ENCODE data around the gene SLMAP. TPM values are rescaled to one million over a fixed set of nuclear protein-coding genes. Genes with fewer than 3 reads are reported as not detected.
A peak's percentile ranks its signal among the peaks of the same experiment; 100 is the strongest.

Gene SLMAP
- polyA plus RNA-seq, 1 donor from 2014 or later, result 17.6 TPM

GRCh38 chr3:57933602-57934001 is 177.5 kb downstream of the SLMAP start:
- Mint-ChIP-seq H3K27me3 (no peaks in the 10 kb centered on the region), H3K27ac (no peak overlapping the region), H3K4me3 (no peak overlapping the region), H3K4me1 (peaks cover 0 to 3% (median 0%) of the 10 kb centered on the region in 3 donors), H3K9me3 (no peaks in the 10 kb centered on the region), H3K36me3 (peaks cover 4% of the 10 kb centered on the region)

- Mint-ChIP-seq H3K4me1 (peaks cover 0 to 3% (median 0%) of the 10 kb centered on the region in 3 donors), H3K9me3 (no peaks in the 10 kb centered on the region), H3K4me3 (no peak overlapping the region), H3K36me3 (peaks cover 4% of the 10 kb centered on the region), H3K27ac (no peak overlapping the region), H3K27me3 (no peaks in the 10 kb centered on the region)
These were observed 178.3 kb downstream of the SLMAP start for GRCh38 chr3:57934373-57934772.

GRCh38 chr3:57935539-57935938 is 179.4 kb downstream of the SLMAP start:
- H3K36me3 Mint-ChIP-seq, result peaks cover 4% of the 10 kb centered on the region
- no peaks in the 10 kb centered on the region for H3K27me3 Mint-ChIP-seq
- H3K9me3 Mint-ChIP-seq, result no peaks in the 10 kb centered on the region
- peak overlapping the region in 1 of 4 donors; percentile 37 for H3K4me3 Mint-ChIP-seq
- peaks cover 0 to 3% (median 0%) of the 10 kb centered on the region in 3 donors for H3K4me1 Mint-ChIP-seq
- H3K27ac Mint-ChIP-seq, result no peak overlapping the region

- Mint-ChIP-seq H3K4me1 (peaks cover 0 to 3% (median 0%) of the 10 kb centered on the region in 3 donors), H3K36me3 (peaks cover 5% of the 10 kb centered on the region), H3K9me3 (peaks cover 0 to 8% (median 3%) of the 10 kb centered on the region in 3 donors), H3K27ac (no peak overlapping the region), H3K27me3 (no peaks in the 10 kb centered on the region), H3K4me3 (no peak overlapping the region)
These were observed 181.0 kb downstream of the SLMAP start for GRCh38 chr3:57937092-57937491.

GRCh38 chr3:57939775-57940174 is 183.7 kb downstream of the SLMAP start:
- peaks cover 0 to 1% (median 0%) of the 10 kb centered on the region in 3 donors for H3K4me1 Mint-ChIP-seq

GRCh38 chr3:57942388-57942787 is 186.3 kb downstream of the SLMAP start:
- H3K27ac Mint-ChIP-seq, result no peak overlapping the region
- no peak overlapping the region for H3K4me3 Mint-ChIP-seq
- peaks cover 0 to 8% (median 3%) of the 10 kb centered on the region in 3 donors for H3K9me3 Mint-ChIP-seq
- no peaks in the 10 kb centered on the region for H3K27me3 Mint-ChIP-seq
- peaks cover 2% of the 10 kb centered on the region for H3K36me3 Mint-ChIP-seq
- no peaks in the 10 kb centered on the region for H3K4me1 Mint-ChIP-seq

More at GRCh38 chr3:57939775-57940174, 183.7 kb downstream of the SLMAP start:
- Mint-ChIP-seq H3K27ac (peak overlapping the region in 1 of 3 donors; percentile 66), H3K9me3 (peaks cover 0 to 8% (median 3%) of the 10 kb centered on the region in 3 donors), H3K4me3 (no peak overlapping the region), H3K27me3 (no peaks in the 10 kb centered on the region), H3K36me3 (peaks cover 2% of the 10 kb centered on the region)

GRCh38 chr3:57942872-57943283 is 186.8 kb downstream of the SLMAP start:
- Mint-ChIP-seq H3K9me3 (peaks cover 0 to 8% (median 3%) of the 10 kb centered on the region in 3 donors), H3K27ac (no peak overlapping the region), H3K4me3 (no peak overlapping the region), H3K36me3 (peaks cover 2% of the 10 kb centered on the region), H3K27me3 (peaks cover 3% of the 10 kb centered on the region), H3K4me1 (no peaks in the 10 kb centered on the region)

- H3K36me3 Mint-ChIP-seq, result peaks cover 2% of the 10 kb centered on the region
- peaks cover 0 to 8% (median 3%) of the 10 kb centered on the region in 3 donors for H3K9me3 Mint-ChIP-seq
- H3K27me3 Mint-ChIP-seq, result peaks cover 3% of the 10 kb centered on the region
- H3K4me3 Mint-ChIP-seq, result no peak overlapping the region
- no peaks in the 10 kb centered on the region for H3K4me1 Mint-ChIP-seq
- H3K27ac Mint-ChIP-seq, result no peak overlapping the region
These were observed 187.7 kb downstream of the SLMAP start for GRCh38 chr3:57943525-57944495.

GRCh38 chr3:57946970-57947381 is 190.9 kb downstream of the SLMAP start:
- Mint-ChIP-seq H3K4me1 (no peaks in the 10 kb centered on the region), H3K9me3 (no peaks in the 10 kb centered on the region), H3K27me3 (peaks cover 3% of the 10 kb centered on the region), H3K4me3 (no peak overlapping the region), H3K36me3 (peaks cover under 1% of the 10 kb centered on the region), H3K27ac (no peak overlapping the region)

GRCh38 chr3:57948080-57948671 is 192.1 kb downstream of the SLMAP start:
- Mint-ChIP-seq H3K27me3 (peaks cover 3% of the 10 kb centered on the region), H3K36me3 (no peaks in the 10 kb centered on the region), H3K4me1 (no peaks in the 10 kb centered on the region), H3K27ac (peak overlapping the region in 1 of 3 donors; percentile 42), H3K9me3 (no peaks in the 10 kb centered on the region), H3K4me3 (no peak overlapping the region)

- H3K4me1 Mint-ChIP-seq, result no peaks in the 10 kb centered on the region
- no peak overlapping the region for H3K4me3 Mint-ChIP-seq
- peaks cover 3% of the 10 kb centered on the region for H3K27me3 Mint-ChIP-seq
- H3K27ac Mint-ChIP-seq, result peak overlapping the region in 2 of 3 donors; percentile 42 to 47
- H3K9me3 Mint-ChIP-seq, result no peaks in the 10 kb centered on the region
- no peaks in the 10 kb centered on the region for H3K36me3 Mint-ChIP-seq
These were observed 192.7 kb downstream of the SLMAP start for GRCh38 chr3:57948781-57949242.

GRCh38 chr3:57949344-57949743 is 193.2 kb downstream of the SLMAP start:
- H3K4me3 Mint-ChIP-seq, result no peak overlapping the region
- no peaks in the 10 kb centered on the region for H3K9me3 Mint-ChIP-seq

GRCh38 chr3:57949785-57950615 is 193.9 kb downstream of the SLMAP start:
- Mint-ChIP-seq H3K27me3 (peaks cover 3% of the 10 kb centered on the region), H3K36me3 (no peaks in the 10 kb centered on the region), H3K4me1 (no peaks in the 10 kb centered on the region), H3K4me3 (no peak overlapping the region), H3K9me3 (no peaks in the 10 kb centered on the region), H3K27ac (no peak overlapping the region)

More at GRCh38 chr3:57949344-57949743, 193.2 kb downstream of the SLMAP start:
- H3K36me3 Mint-ChIP-seq, result no peaks in the 10 kb centered on the region
- H3K4me1 Mint-ChIP-seq, result no peaks in the 10 kb centered on the region
- H3K27ac Mint-ChIP-seq, result no peak overlapping the region
- peaks cover 3% of the 10 kb centered on the region for H3K27me3 Mint-ChIP-seq

- Mint-ChIP-seq H3K36me3 (no peaks in the 10 kb centered on the region), H3K27me3 (peaks cover 3% of the 10 kb centered on the region), H3K9me3 (no peaks in the 10 kb centered on the region), H3K4me3 (no peak overlapping the region), H3K27ac (no peak overlapping the region), H3K4me1 (no peaks in the 10 kb centered on the region)
These were observed 195.2 kb downstream of the SLMAP start for GRCh38 chr3:57951066-57951882.
